Activated CD4-positive, alpha-beta T cell treated with anti-CD3 and anti-CD28 coated beads, Interleukin-2, Interleukin-4, amounts not matched to agents 100 ng/mL and 50 ng/mL, durations not matched to agents 16 hours and 8 hours (primary cell): ENCODE results near the gene SPON2.
"Not testable (repeated sequence)": the region's sequence is repeated elsewhere in the genome, so short reads cannot be mapped to it uniquely, and the experiment has no call there.

Experiments used
- DNase-seq: peaks from one replicate; pipeline ENCODE4 v3.0.0-alpha.2; 2020; ENCODE audit warnings: low spot score

Gene SPON2

GRCh38 chr4:1151541-1151940, 20.8 kb downstream of the SPON2 start:
- DNase-seq: no peak

- no peak for DNase-seq
These were observed 21.5 kb downstream of the SPON2 start for GRCh38 chr4:1150875-1151274.

GRCh38 chr4:1139860-1140259, 32.5 kb downstream of the SPON2 start:
- no peak for DNase-seq

- DNase-seq: no peak
These were observed 34.5 kb downstream of the SPON2 start for GRCh38 chr4:1137850-1138249.

- peak; percentile 8 for DNase-seq
These were observed 35.2 kb downstream of the SPON2 start for GRCh38 chr4:1137063-1137776.

GRCh38 chr4:1136048-1136447, 36.3 kb downstream of the SPON2 start:
- DNase-seq: no peak

GRCh38 chr4:1133033-1133432, 39.4 kb downstream of the SPON2 start:
- no peak for DNase-seq

GRCh38 chr4:1130316-1131186, 41.8 kb downstream of the SPON2 start:
- DNase-seq: peak; percentile 80

GRCh38 chr4:1126506-1126905, 45.9 kb downstream of the SPON2 start:
- DNase-seq: no peak

- not testable (repeated sequence) for DNase-seq
These were observed 46.9 kb downstream of the SPON2 start for GRCh38 chr4:1125466-1125865.

GRCh38 chr4:1124818-1125217, 47.6 kb downstream of the SPON2 start:
- no peak for DNase-seq

GRCh38 chr4:1122505-1122904, 49.9 kb downstream of the SPON2 start:
- DNase-seq: no peak
